SK-N-SH (cell line): Measurements from ENCODE around the gene ERC2. TPM values are rescaled to one million over a fixed set of nuclear protein-coding genes. Genes with fewer than 3 reads are reported as not detected.

ENCODE experiments used
- CTCF ChIA-PET: fragments of 300-600, 350-600 bp; formaldehyde crosslinking; extraction: SDS; loops from one replicate; lab custom pipeline; 2021; lab: Yijun Ruan, JAX
- POLR2A ChIA-PET: fragments of 350-600 bp; sonication (Branson Sonifier 250); formaldehyde crosslinking; extraction: SDS; loops from one replicate; lab custom pipeline; 2020; ENCODE audit warnings: antibody characterized with exemption, inconsistent platforms; lab: Yijun Ruan, JAX
- DNase-seq: peaks from one replicate; pipeline ENCODE4 v3.0.0; 2012
- H2AFZ ChIP-seq: fragments of 200-600 bp; sonication (generic); 2 replicates; pipeline ENCODE4 v1.8.1; 2016; ENCODE audit warnings: antibody characterized with exemption, mild to moderate bottlenecking, low read depth
- H3F3A ChIP-seq: fragments of 200-600 bp; sonication (generic); replicated peaks from 2 replicates; pipeline ENCODE3; 2016; ENCODE audit warnings: antibody characterized with exemption, mild to moderate bottlenecking; ENCODE audit not compliant: insufficient read depth
- H3K27ac ChIP-seq, 2 experiments: fragments of 200-500 bp in 1 of 2; fragments of 200-600 bp in 1 of 2; sonication (Bioruptor generic) in 1 of 2; sonication (generic), shearing (Covaris generic) in 1 of 2; 2 replicates each; pipeline versions ENCODE4 v1.5.1 to v1.6.1; 2014 to 2016; ENCODE audit warnings: low read depth in 2 of 2, inconsistent platforms in 1 of 2, low read length in 1 of 2, mild to moderate bottlenecking in 1 of 2, mixed read lengths in 1 of 2
- H3K27me3 ChIP-seq: fragments of 200-600 bp; sonication (generic), shearing (Covaris generic); 2 replicates; pipeline ENCODE4 v1.6.1; 2016; ENCODE audit warnings: mixed run types; ENCODE audit not compliant: insufficient read depth
- H3K36me3 ChIP-seq, 2 experiments: fragments of 200-500 bp in 1 of 2; fragments of 200-600 bp in 1 of 2; sonication (Bioruptor generic) in 1 of 2; sonication (generic) in 1 of 2; replicated peaks in 1 of 2; 2 replicates each; pipeline versions ENCODE3 to v1.5.1; 2014 to 2016; ENCODE audit warnings: low read length in 1 of 2, mild to moderate bottlenecking in 1 of 2; ENCODE audit not compliant: insufficient read depth in 2 of 2, control insufficient read depth in 1 of 2
- H3K4me1 ChIP-seq, 2 experiments: fragments of 200-500 bp in 1 of 2; fragments of 200-600 bp in 1 of 2; sonication (Bioruptor generic) in 1 of 2; sonication (generic), shearing (Covaris generic) in 1 of 2; 2 replicates each; pipeline versions ENCODE4 v1.5.1 to v1.6.1; 2014 to 2016; ENCODE audit warnings: low read depth in 1 of 2, low read length in 1 of 2, mixed run types in 1 of 2; ENCODE audit not compliant: insufficient read depth in 2 of 2, control insufficient read depth in 1 of 2
- H3K4me2 ChIP-seq: fragments of 200-600 bp; sonication (generic), shearing (Covaris generic); 2 replicates; pipeline ENCODE4 v1.6.1; 2017; ENCODE audit warnings: mixed run types
- H3K4me3 ChIP-seq, 2 experiments: fragments of 200-500 bp in 1 of 2; fragments of 200-600 bp in 1 of 2; sonication (Bioruptor generic) in 1 of 2; sonication (generic), shearing (Covaris generic) in 1 of 2; 2 replicates each; pipeline versions ENCODE4 v1.5.1 to v1.8.1; 2014 to 2016; ENCODE audit warnings: low read depth in 2 of 2, inconsistent platforms in 1 of 2, low read length in 1 of 2, mild to moderate bottlenecking in 1 of 2, mixed read lengths in 1 of 2, moderate library complexity in 1 of 2
- H3K79me2 ChIP-seq: fragments of 200-600 bp; sonication (generic); 2 replicates; pipeline ENCODE4 v1.8.1; 2017; ENCODE audit warnings: mild to moderate bottlenecking; ENCODE audit not compliant: insufficient read depth
- H3K9ac ChIP-seq: fragments of 200-600 bp; sonication (generic); 2 replicates; pipeline ENCODE4 v1.6.1; 2017; ENCODE audit warnings: mixed run types
- H3K9me2 ChIP-seq: fragments of 200-600 bp; sonication (generic); 2 replicates; pipeline ENCODE4 v1.6.1; 2017; ENCODE audit warnings: mixed run types
- H3K9me3 ChIP-seq: fragments of 200-600 bp; sonication (generic); 2 replicates; pipeline ENCODE4 v1.6.1; 2017; ENCODE audit warnings: mixed run types, mild to moderate bottlenecking, moderate library complexity
- H4K20me1 ChIP-seq: fragments of 200-600 bp; sonication (generic); 2 replicates; pipeline ENCODE4 v1.6.1; 2017; ENCODE audit warnings: mild to moderate bottlenecking, mixed run types; ENCODE audit not compliant: insufficient read depth
- CHD2 ChIP-seq: fragments of 150-350 bp; IDR thresholded peaks from 2 replicates; pipeline ENCODE4 v1.6.1; 2018; ENCODE audit warnings: low read length; ENCODE audit not compliant: partially characterized antibody
- ELF1 ChIP-seq: IDR thresholded peaks from 2 replicates; pipeline ENCODE4 v1.4.0; 2012
- EP300 ChIP-seq, 2 experiments: IDR thresholded peaks; 2 replicates each; pipeline versions ENCODE4 v1.4.0 to v1.6.1; 2012; ENCODE audit warnings: borderline replicate concordance in 1 of 2, low read depth in 1 of 2, low read length in 1 of 2
- EZH2phosphoT487 ChIP-seq: fragments of 200-600 bp; sonication (generic); IDR thresholded peaks from 2 replicates; pipeline ENCODE4 v1.6.1; 2017; ENCODE audit warnings: low read depth, mixed run types, mild to moderate bottlenecking, antibody characterized with exemption, moderate library complexity, borderline replicate concordance
- FOSL2 ChIP-seq: IDR thresholded peaks from 2 replicates; pipeline ENCODE4 v1.4.0; 2012; ENCODE audit warnings: low read depth, mild to moderate bottlenecking, moderate library complexity, borderline replicate concordance
- FOXJ3 ChIP-seq: sonication (generic); formaldehyde crosslinking; IDR thresholded peaks from 2 replicates; pipeline ENCODE4 v1.5.1; 2020; ENCODE audit warnings: mild to moderate bottlenecking, missing genetic modification reagents
- GABPA ChIP-seq: IDR thresholded peaks from 2 replicates; pipeline ENCODE4 v1.4.0; 2012; ENCODE audit warnings: low read depth, mild to moderate bottlenecking
- MEF2A ChIP-seq: IDR thresholded peaks from 2 replicates; pipeline ENCODE4 v1.4.0; 2012; ENCODE audit warnings: low read depth, borderline replicate concordance
- NFIC ChIP-seq: IDR thresholded peaks from 2 replicates; pipeline ENCODE4 v1.4.0; 2012; ENCODE audit warnings: borderline replicate concordance
- POLR2AphosphoS5 ChIP-seq: IDR thresholded peaks from 2 replicates; pipeline ENCODE4 v1.6.1; 2012; ENCODE audit warnings: low read depth, low read length
- RAD21 ChIP-seq: IDR thresholded peaks from 2 replicates; pipeline ENCODE4 v1.6.1; 2012; ENCODE audit warnings: mild to moderate bottlenecking, low read length
- RXRA ChIP-seq: IDR thresholded peaks from 2 replicates; pipeline ENCODE4 v1.4.0; 2012; ENCODE audit warnings: low read depth, mild to moderate bottlenecking, borderline replicate concordance
- SMC3 ChIP-seq: IDR thresholded peaks from 2 replicates; pipeline ENCODE4 v1.6.1; 2012; ENCODE audit warnings: low read depth, low read length, improper control_type of control experiment
- TAF1 ChIP-seq: IDR thresholded peaks from 2 replicates; pipeline ENCODE4 v1.6.1; 2012; ENCODE audit warnings: low read depth, mild to moderate bottlenecking, low read length, moderate library complexity, borderline replicate concordance
- TEAD4 ChIP-seq: IDR thresholded peaks from 2 replicates; pipeline ENCODE4 v1.4.0; 2012; ENCODE audit warnings: mild to moderate bottlenecking, borderline replicate concordance; ENCODE audit not compliant: insufficient read depth
- WGBS: methylation state at CpG from one replicate; pipeline ENCODE4 v1.1.6; 2017; ENCODE audit warnings: low lambda C conversion rate; 5-methylcytosine and 5-hydroxymethylcytosine counted together
- polyA plus RNA-seq, 3 experiments: library from polyadenylated mRNA; depleted of rRNA; stranded (reverse); fragments of >200 nt; gene quantifications; 2 replicates each; pipeline ENCODE4 v1.2.3, GENCODE V29; 2012
- TF ChIP-seq, protein P1 (sequence below): IDR thresholded peaks from 2 replicates; pipeline ENCODE4; 2012
- TF ChIP-seq, protein P2 (sequence below): IDR thresholded peaks from 2 replicates; pipeline ENCODE4 v1.6.1; 2012; ENCODE audit warnings: mild to moderate bottlenecking, low read depth, low read length, moderate library complexity
- TF ChIP-seq, protein P3 (sequence below): IDR thresholded peaks from 2 replicates; pipeline ENCODE4 v1.4.0; 2012; ENCODE audit warnings: low read depth, borderline replicate concordance
- TF ChIP-seq, protein P4 (sequence below): IDR thresholded peaks from 2 replicates; pipeline ENCODE4 v1.4.0; 2012; ENCODE audit warnings: low read depth

The ERC2 gene
- polyA plus RNA-seq, 1 of the 3 experiments (the other 2 are of a cell fraction): 1.6 TPM

DNA sequence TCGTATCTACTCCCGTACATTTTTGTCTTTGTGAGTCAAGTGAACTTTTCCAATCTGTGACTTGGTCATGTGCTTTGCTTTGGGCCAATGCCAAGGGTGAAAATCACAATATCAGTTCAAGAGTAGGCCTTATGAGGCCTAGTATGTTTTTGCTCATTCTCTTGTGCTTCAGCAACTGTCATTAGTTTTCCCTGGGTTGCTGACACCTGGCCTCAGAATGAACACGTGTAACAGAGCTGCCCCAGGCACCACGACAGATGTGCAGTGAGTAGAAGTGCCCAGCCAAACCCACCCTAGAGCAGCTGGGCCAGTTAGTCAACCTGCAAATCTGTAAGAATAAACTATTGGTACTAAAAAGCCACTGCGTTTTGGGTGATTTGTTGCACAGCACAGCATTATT is 520.9 kb downstream of the ERC2 start:
- H3K9ac ChIP-seq: no peak overlapping the region
- H3K27ac ChIP-seq: no peak overlapping the region
- H3F3A ChIP-seq: no peaks in the 10 kb centered on the region
- no peak for DNase-seq
- H2AFZ ChIP-seq: no peak overlapping the region
- H3K79me2 ChIP-seq: no peaks in the 10 kb centered on the region
- H3K4me2 ChIP-seq: no peak overlapping the region
- ChIA-PET CTCF (no interaction called here), POLR2A (no interaction called here)
- no peaks in the 10 kb centered on the region for H4K20me1 ChIP-seq
- no peaks in the 10 kb centered on the region for H3K27me3 ChIP-seq
- no peaks in the 10 kb centered on the region for H3K9me2 ChIP-seq
- no peaks in the 10 kb centered on the region for H3K9me3 ChIP-seq
- TF ChIP-seq EZH2phosphoT487 (no peak), MEF2A (no peak), TAF1 (no peak), POLR2AphosphoS5 (no peak), CHD2 (no peak), GABPA (no peak), NFIC (no peak), RXRA (no peak), SMC3 (no peak), RAD21 (no peak), FOSL2 (no peak), EP300 (IDR thresholded peaks at IDR 0.05; ENCODE audit: borderline replicate concordance in 1 of 2, low read depth in 1 of 2, low read length in 1 of 2) (no peak), FOXJ3 (no peak), TEAD4 (no peak), ELF1 (no peak)
- TF ChIP-seq, protein P1, sequence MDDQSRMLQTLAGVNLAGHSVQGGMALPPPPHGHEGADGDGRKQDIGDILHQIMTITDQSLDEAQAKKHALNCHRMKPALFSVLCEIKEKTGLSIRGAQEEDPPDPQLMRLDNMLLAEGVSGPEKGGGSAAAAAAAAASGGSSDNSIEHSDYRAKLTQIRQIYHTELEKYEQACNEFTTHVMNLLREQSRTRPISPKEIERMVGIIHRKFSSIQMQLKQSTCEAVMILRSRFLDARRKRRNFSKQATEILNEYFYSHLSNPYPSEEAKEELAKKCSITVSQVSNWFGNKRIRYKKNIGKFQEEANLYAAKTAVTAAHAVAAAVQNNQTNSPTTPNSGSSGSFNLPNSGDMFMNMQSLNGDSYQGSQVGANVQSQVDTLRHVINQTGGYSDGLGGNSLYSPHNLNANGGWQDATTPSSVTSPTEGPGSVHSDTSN: no peak
- TF ChIP-seq, protein P2, sequence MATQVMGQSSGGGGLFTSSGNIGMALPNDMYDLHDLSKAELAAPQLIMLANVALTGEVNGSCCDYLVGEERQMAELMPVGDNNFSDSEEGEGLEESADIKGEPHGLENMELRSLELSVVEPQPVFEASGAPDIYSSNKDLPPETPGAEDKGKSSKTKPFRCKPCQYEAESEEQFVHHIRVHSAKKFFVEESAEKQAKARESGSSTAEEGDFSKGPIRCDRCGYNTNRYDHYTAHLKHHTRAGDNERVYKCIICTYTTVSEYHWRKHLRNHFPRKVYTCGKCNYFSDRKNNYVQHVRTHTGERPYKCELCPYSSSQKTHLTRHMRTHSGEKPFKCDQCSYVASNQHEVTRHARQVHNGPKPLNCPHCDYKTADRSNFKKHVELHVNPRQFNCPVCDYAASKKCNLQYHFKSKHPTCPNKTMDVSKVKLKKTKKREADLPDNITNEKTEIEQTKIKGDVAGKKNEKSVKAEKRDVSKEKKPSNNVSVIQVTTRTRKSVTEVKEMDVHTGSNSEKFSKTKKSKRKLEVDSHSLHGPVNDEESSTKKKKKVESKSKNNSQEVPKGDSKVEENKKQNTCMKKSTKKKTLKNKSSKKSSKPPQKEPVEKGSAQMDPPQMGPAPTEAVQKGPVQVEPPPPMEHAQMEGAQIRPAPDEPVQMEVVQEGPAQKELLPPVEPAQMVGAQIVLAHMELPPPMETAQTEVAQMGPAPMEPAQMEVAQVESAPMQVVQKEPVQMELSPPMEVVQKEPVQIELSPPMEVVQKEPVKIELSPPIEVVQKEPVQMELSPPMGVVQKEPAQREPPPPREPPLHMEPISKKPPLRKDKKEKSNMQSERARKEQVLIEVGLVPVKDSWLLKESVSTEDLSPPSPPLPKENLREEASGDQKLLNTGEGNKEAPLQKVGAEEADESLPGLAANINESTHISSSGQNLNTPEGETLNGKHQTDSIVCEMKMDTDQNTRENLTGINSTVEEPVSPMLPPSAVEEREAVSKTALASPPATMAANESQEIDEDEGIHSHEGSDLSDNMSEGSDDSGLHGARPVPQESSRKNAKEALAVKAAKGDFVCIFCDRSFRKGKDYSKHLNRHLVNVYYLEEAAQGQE: no peak
- TF ChIP-seq, protein P3, sequence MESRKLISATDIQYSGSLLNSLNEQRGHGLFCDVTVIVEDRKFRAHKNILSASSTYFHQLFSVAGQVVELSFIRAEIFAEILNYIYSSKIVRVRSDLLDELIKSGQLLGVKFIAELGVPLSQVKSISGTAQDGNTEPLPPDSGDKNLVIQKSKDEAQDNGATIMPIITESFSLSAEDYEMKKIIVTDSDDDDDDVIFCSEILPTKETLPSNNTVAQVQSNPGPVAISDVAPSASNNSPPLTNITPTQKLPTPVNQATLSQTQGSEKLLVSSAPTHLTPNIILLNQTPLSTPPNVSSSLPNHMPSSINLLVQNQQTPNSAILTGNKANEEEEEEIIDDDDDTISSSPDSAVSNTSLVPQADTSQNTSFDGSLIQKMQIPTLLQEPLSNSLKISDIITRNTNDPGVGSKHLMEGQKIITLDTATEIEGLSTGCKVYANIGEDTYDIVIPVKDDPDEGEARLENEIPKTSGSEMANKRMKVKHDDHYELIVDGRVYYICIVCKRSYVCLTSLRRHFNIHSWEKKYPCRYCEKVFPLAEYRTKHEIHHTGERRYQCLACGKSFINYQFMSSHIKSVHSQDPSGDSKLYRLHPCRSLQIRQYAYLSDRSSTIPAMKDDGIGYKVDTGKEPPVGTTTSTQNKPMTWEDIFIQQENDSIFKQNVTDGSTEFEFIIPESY: no peak
- TF ChIP-seq, protein P4, sequence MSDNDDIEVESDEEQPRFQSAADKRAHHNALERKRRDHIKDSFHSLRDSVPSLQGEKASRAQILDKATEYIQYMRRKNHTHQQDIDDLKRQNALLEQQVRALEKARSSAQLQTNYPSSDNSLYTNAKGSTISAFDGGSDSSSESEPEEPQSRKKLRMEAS: no peak
- H3K36me3 ChIP-seq: no peaks in the 10 kb centered on the region
- WGBS: 79% methylated on average over 5 of the region's 5 CpGs
- no peaks in the 10 kb centered on the region; a peak in 1 of 4 replicates for H3K4me1 ChIP-seq
- H3K4me3 ChIP-seq: no peak overlapping the region
